H1 (cell line): ENCODE data around the gene LIPF. TPM values are rescaled to one million over a fixed set of nuclear protein-coding genes. Genes with fewer than 3 reads are reported as not detected.

Experiments
- CTCF ChIA-PET: fragments of 300-600 bp; sonication (Branson Sonifier 250); formaldehyde crosslinking; loops from one replicate; lab custom pipeline; 2021; ENCODE audit not compliant: partially characterized antibody; lab: Charles Lee
- POLR2A ChIA-PET: fragments of 300-600 bp; sonication (Branson Sonifier 250); formaldehyde crosslinking; loops from one replicate; lab custom pipeline; 2021; ENCODE audit warnings: inconsistent platforms; ENCODE audit not compliant: partially characterized antibody; lab: Charles Lee
- DNase-seq, 2 experiments: peaks; one replicate each; pipeline versions ENCODE4 v3.0.0 to v3.0.0-alpha.2; 2010 to 2022; ENCODE audit warnings: low spot score in 2 of 2, low read depth in 1 of 2, mixed read lengths in 1 of 2
- FAIRE-seq: peaks from 2 replicates; lab custom pipeline; 2011; peaks lifted over from hg19 to GRCh38; lab: Jason Lieb, UNC
- H2AFZ ChIP-seq: 2 replicates; pipeline ENCODE4 v1.8.1; 2012; ENCODE audit warnings: low read length, inconsistent platforms
- H2AK5ac ChIP-seq: 2 replicates; pipeline ENCODE4 v1.6.1; 2013; ENCODE audit warnings: low read depth, low read length
- H2BK120ac ChIP-seq: replicated peaks from 2 replicates; pipeline ENCODE3; 2013; ENCODE audit warnings: low read depth, low read length, inconsistent platforms
- H2BK12ac ChIP-seq: 2 replicates; pipeline ENCODE4 v1.6.1; 2013; ENCODE audit warnings: low read depth, low read length
- H2BK15ac ChIP-seq: 2 replicates; pipeline ENCODE4 v1.6.1; 2013; ENCODE audit warnings: low read length
- H2BK20ac ChIP-seq: 2 replicates; pipeline ENCODE4 v1.6.1; 2013; ENCODE audit warnings: low read length
- H2BK5ac ChIP-seq: 2 replicates; pipeline ENCODE4 v1.6.1; 2013; ENCODE audit warnings: low read depth, low read length
- H3K14ac ChIP-seq: 2 replicates; pipeline ENCODE4 v1.6.1; 2013; ENCODE audit warnings: inconsistent platforms; ENCODE audit not compliant: insufficient read length
- H3K18ac ChIP-seq: 2 replicates; pipeline ENCODE4 v1.6.1; 2013; ENCODE audit warnings: low read length; ENCODE audit errors: extremely low read depth
- H3K23ac ChIP-seq: 2 replicates; pipeline ENCODE4 v1.6.1; 2013; ENCODE audit warnings: inconsistent platforms; ENCODE audit not compliant: insufficient read length
- H3K23me2 ChIP-seq: 2 replicates; pipeline ENCODE4 v1.6.1; 2013; ENCODE audit warnings: low read depth, low read length
- H3K27ac ChIP-seq: 2 replicates; pipeline ENCODE4 v1.6.1; 2011; ENCODE audit warnings: low read depth, low read length, inconsistent platforms
- H3K27me3 ChIP-seq, 4 experiments: replicated peaks in 1 of 4; 1 replicate in 1 of 4; 2 replicates in 3 of 4; pipeline versions ENCODE4 v1.6.1 to v1.8.1; 2011 to 2013; ENCODE audit warnings: low read length in 3 of 4, mild to moderate bottlenecking in 3 of 4, inconsistent platforms in 2 of 4, mixed read lengths in 2 of 4, moderate library complexity in 1 of 4; ENCODE audit not compliant: control insufficient read depth in 3 of 4, insufficient read depth in 3 of 4; ENCODE audit errors: extremely low read depth in 1 of 4
- H3K36me3 ChIP-seq, 4 experiments: 2 replicates each; pipeline versions ENCODE4 v1.6.1 to v1.8.1; 2011 to 2013; ENCODE audit warnings: mild to moderate bottlenecking in 4 of 4, low read length in 3 of 4, moderate library complexity in 2 of 4, control low read depth in 1 of 4, inconsistent platforms in 1 of 4; ENCODE audit not compliant: insufficient read depth in 4 of 4, control insufficient read depth in 2 of 4
- H3K4ac ChIP-seq: replicated peaks from 2 replicates; pipeline ENCODE3; 2013; ENCODE audit warnings: low read length, low read depth, mixed read lengths, inconsistent platforms; ENCODE audit not compliant: insufficient read length
- H3K4me1 ChIP-seq, 4 experiments: replicated peaks in 1 of 4; 1 replicate in 1 of 4; 2 replicates in 3 of 4; pipeline versions ENCODE4 v1.6.1 to v1.8.1; 2011 to 2013; ENCODE audit warnings: low read length in 3 of 4, inconsistent platforms in 2 of 4, mixed read lengths in 1 of 4; ENCODE audit not compliant: insufficient read depth in 4 of 4, control insufficient read depth in 3 of 4
- H3K4me2 ChIP-seq, 2 experiments: 2 replicates each; pipeline versions ENCODE4 v1.6.1 to v1.8.1; 2011 to 2013; ENCODE audit warnings: low read depth in 2 of 2, low read length in 2 of 2, control low read depth in 1 of 2, inconsistent platforms in 1 of 2, mild to moderate bottlenecking in 1 of 2; ENCODE audit not compliant: insufficient read depth in 1 of 2
- H3K4me3 ChIP-seq, 4 experiments: fragments of 200-600, 300-600 bp in 1 of 4; sonication (generic), shearing (Covaris generic), sonication (Bioruptor Twin) in 1 of 4; 2 replicates each; pipeline versions ENCODE4 v1.5.1 to v1.8.1; 2011 to 2016; ENCODE audit warnings: low read length in 4 of 4, low read depth in 3 of 4, control low read depth in 2 of 4, inconsistent platforms in 2 of 4, mild to moderate bottlenecking in 2 of 4, mixed read lengths in 1 of 4, moderate library complexity in 1 of 4; ENCODE audit not compliant: insufficient read depth in 2 of 4; ENCODE audit errors: extremely low read depth in 1 of 4
- H3K56ac ChIP-seq: replicated peaks from 2 replicates; pipeline ENCODE3; 2013; ENCODE audit warnings: low read depth, mild to moderate bottlenecking, mixed read lengths, low read length, inconsistent platforms; ENCODE audit not compliant: insufficient read length
- H3K79me1 ChIP-seq: 2 replicates; pipeline ENCODE4 v1.6.1; 2013; ENCODE audit warnings: low read depth, low read length, control low read depth
- H3K79me2 ChIP-seq, 2 experiments: 2 replicates each; pipeline versions ENCODE4 v1.6.1 to v1.8.1; 2012 to 2013; ENCODE audit warnings: low read length in 2 of 2, mild to moderate bottlenecking in 2 of 2, inconsistent platforms in 1 of 2; ENCODE audit not compliant: insufficient read depth in 2 of 2, control insufficient read depth in 1 of 2
- H3K9ac ChIP-seq, 4 experiments: replicated peaks in 1 of 4; 1 replicate in 1 of 4; 2 replicates in 3 of 4; pipeline versions ENCODE4 v1.6.1 to v1.8.1; 2011 to 2013; ENCODE audit warnings: low read depth in 3 of 4, low read length in 3 of 4, control low read depth in 2 of 4, mild to moderate bottlenecking in 2 of 4, moderate library complexity in 2 of 4, inconsistent platforms in 1 of 4; ENCODE audit errors: extremely low read depth in 1 of 4
- H3K9me3 ChIP-seq, 2 experiments: 2 replicates each; pipeline versions ENCODE4 v1.6.1 to v1.8.1; 2012 to 2013; ENCODE audit warnings: mild to moderate bottlenecking in 2 of 2, moderate library complexity in 2 of 2, control low read depth in 1 of 2, inconsistent platforms in 1 of 2, low read depth in 1 of 2, low read length in 1 of 2, mixed read lengths in 1 of 2; ENCODE audit not compliant: insufficient read depth in 2 of 2
- H4K20me1 ChIP-seq, 2 experiments: replicated peaks in 1 of 2; 2 replicates each; pipeline versions ENCODE3 to v1.8.1; 2011 to 2013; ENCODE audit warnings: inconsistent platforms in 2 of 2, low read length in 2 of 2, mild to moderate bottlenecking in 1 of 2; ENCODE audit not compliant: insufficient read depth in 2 of 2, control insufficient read depth in 1 of 2
- H4K5ac ChIP-seq: 2 replicates; pipeline ENCODE4 v1.6.1; 2013; ENCODE audit warnings: low read length, low read depth, mixed read lengths, inconsistent platforms; ENCODE audit not compliant: insufficient read length
- H4K8ac ChIP-seq: 2 replicates; pipeline ENCODE4 v1.8.0; 2013; ENCODE audit warnings: mild to moderate bottlenecking, moderate library complexity, low read length, inconsistent platforms; ENCODE audit not compliant: insufficient read depth; ENCODE audit errors: extremely low read depth
- H4K91ac ChIP-seq: replicated peaks from 2 replicates; pipeline ENCODE3; 2013; ENCODE audit warnings: low read length, mixed read lengths, inconsistent platforms; ENCODE audit not compliant: insufficient read length
- CEBPB ChIP-seq: IDR thresholded peaks from 2 replicates; pipeline ENCODE4 v1.6.1; 2012; ENCODE audit warnings: low read depth, low read length
- CREB1 ChIP-seq: IDR thresholded peaks from 2 replicates; pipeline ENCODE4 v1.6.1; 2012; ENCODE audit warnings: inconsistent platforms
- HDAC2 ChIP-seq, 2 experiments: fragments of 300-600 bp in 1 of 2; sonication (generic) in 1 of 2; IDR thresholded peaks; 2 replicates each; pipeline ENCODE4 v1.6.1; 2011 to 2012; ENCODE audit warnings: low read depth in 2 of 2, low read length in 2 of 2, mild to moderate bottlenecking in 2 of 2, moderate library complexity in 2 of 2, borderline replicate concordance in 1 of 2, inconsistent platforms in 1 of 2
- KDM4A ChIP-seq: IDR thresholded peaks from one replicate; pipeline ENCODE4 v1.7.1; 2012; ENCODE audit warnings: low read depth, mild to moderate bottlenecking, moderate library complexity, low read length, inconsistent platforms; ENCODE audit not compliant: severe bottlenecking
- SIX5 ChIP-seq: IDR thresholded peaks from 2 replicates; pipeline ENCODE4 v1.6.1; 2011; ENCODE audit warnings: mild to moderate bottlenecking, low read depth, low read length
- TBP ChIP-seq: IDR thresholded peaks from 2 replicates; pipeline ENCODE4 v1.6.1; 2011; ENCODE audit warnings: low read depth, low read length, improper control_type of control experiment
- WGBS, 2 experiments: shearing (Covaris generic) in 1 of 2; methylation state at CpG; one replicate each; pipeline versions ENCODE4 v1.1.6 to v1.1.7; 2013 to 2015; ENCODE audit warnings: low lambda C conversion rate in 2 of 2, mixed read lengths in 2 of 2, inconsistent platforms in 1 of 2, low coverage in 1 of 2, missing lambda C conversion rate in 1 of 2; ENCODE audit not compliant: insufficient replicate concordance in 2 of 2, insufficient coverage in 1 of 2, insufficient read length in 1 of 2; ENCODE audit errors: extremely low coverage in 1 of 2, missing lambda C conversion rate in 1 of 2; 5-methylcytosine and 5-hydroxymethylcytosine counted together
- polyA plus RNA-seq, 7 experiments: library from polyadenylated mRNA; depleted of rRNA in 3 of 7; stranded (reverse) in 5 of 7; unstranded in 2 of 7; fragments of >200 nt in 5 of 7; fragments of 200-250 nt in 2 of 7; gene quantifications; 1 replicate in 5 of 7; 2 replicates in 1 of 7; 4 replicates in 1 of 7; pipeline versions ENCODE4 v1.2.1 to v1.2.3, GENCODE V29; 2011 to 2013; ENCODE audit warnings: missing spikeins in 2 of 7, mixed read lengths in 2 of 7
- total RNA-seq: library from RNA; stranded (reverse); fragmentation: NEBNext Ultra II Directional; extraction: Animal tissue kit (Norgen Biotek cat#: 25700); gene quantifications from 2 replicates; pipeline ENCODE4 v1.2.1, GENCODE V29; 2021

The LIPF gene
- total and polyA plus RNA-seq, 2 of the 8 experiments (the other 6 are each of a cell fraction or from before 2014, with no cell fraction given), result not detected

DNA sequence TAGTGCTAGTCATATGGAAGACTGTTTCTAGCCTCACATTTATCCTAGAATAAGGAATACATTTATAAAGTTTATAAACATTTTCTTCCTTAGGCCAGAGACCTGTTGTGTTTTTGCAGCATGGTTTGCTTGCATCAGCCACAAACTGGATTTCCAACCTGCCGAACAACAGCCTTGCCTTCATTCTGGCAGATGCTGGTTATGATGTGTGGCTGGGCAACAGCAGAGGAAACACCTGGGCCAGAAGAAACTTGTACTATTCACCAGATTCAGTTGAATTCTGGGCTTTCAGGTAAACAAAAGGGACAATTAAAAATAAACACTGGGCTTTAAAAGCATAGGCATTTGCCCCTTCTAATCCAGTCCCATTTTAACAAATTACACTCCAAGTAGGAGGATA is 4.2 kb downstream of the LIPF start:
- CTCF ChIA-PET, result no interaction called here

More for the DNA sequence above, 4.2 kb downstream of the LIPF start:
- Histone ChIP-seq H4K20me1 (no peaks in the 10 kb centered on the region), H2BK120ac (no peak overlapping the region), H3K79me2 (no peaks in the 10 kb centered on the region)
- DNase-seq, result no peak
- TF ChIP-seq CEBPB, result no peak
- TF ChIP-seq SIX5, result no peak
- TF ChIP-seq KDM4A, result no peak
- TF ChIP-seq TBP, result no peak
- no peak for TF ChIP-seq HDAC2 (IDR thresholded peaks at IDR 0.05; ENCODE audit: borderline replicate concordance in 1 of 2, low read depth in 2 of 2, low read length in 2 of 2)
- no peak for TF ChIP-seq CREB1
- TF ChIP-seq, all 59 proteins: peak for 0
- FAIRE-seq, result no peak
- Histone ChIP-seq H3K36me3 (no peaks in the 10 kb centered on the region), H3K79me1 (no peaks in the 10 kb centered on the region), H4K8ac (no peak overlapping the region), H4K91ac (no peak overlapping the region), H2BK15ac (no peak overlapping the region), H2AK5ac (no peak overlapping the region), H2AFZ (no peak overlapping the region), H3K18ac (no peak overlapping the region), H2BK12ac (no peak overlapping the region), H3K4me3 (no peak overlapping the region), H3K4me1 (no peaks in the 10 kb centered on the region), H3K27ac (no peak overlapping the region), H2BK5ac (no peak overlapping the region), H2BK20ac (no peak overlapping the region), H3K56ac (no peak overlapping the region), H3K23ac (no peak overlapping the region), H3K9ac (no peak overlapping the region), H4K5ac (no peak overlapping the region), H3K23me2 (no peaks in the 10 kb centered on the region; the same call in 1 of the 2 replicates), H3K4ac (no peak overlapping the region), H3K27me3 (no peaks in the 10 kb centered on the region), H3K9me3 (no peaks in the 10 kb centered on the region), H3K14ac (no peak overlapping the region), H3K4me2 (no peak overlapping the region)
- 100% methylated on average over 1 of the region's 1 CpG; no CpG with 5 or more reads in 1 of the 2 experiments for WGBS, 2 experiments
- POLR2A ChIA-PET, result no interaction called here
